HG02870 (cell line): Measurements from ENCODE around the gene CCL2.

Source experiments
- ATAC-seq: cut with Tn5 transposase; IDR thresholded peaks from one replicate; pipeline ENCODE4 v1.9.1; 2021; ENCODE audit warnings: mild to moderate bottlenecking, moderate library complexity; ENCODE audit not compliant: unreplicated experiment

Gene CCL2

GRCh38 chr17:34261568-34262337 is 6.7 kb downstream of the CCL2 start:
- no peak for ATAC-seq

GRCh38 chr17:34265711-34266110 is 10.6 kb downstream of the CCL2 start:
- no peak for ATAC-seq

GRCh38 chr17:34269969-34270368 is 14.9 kb downstream of the CCL2 start, which contains the start of gene CCL7:
TSS of gene CCL7 (plus strand) at chr17:34270221. CDS start at chr17:34270291, 70 bp downstream.
- ATAC-seq, result no peak

- ATAC-seq, result no peak
Measured at GRCh38 chr17:34275881-34276280, 20.8 kb downstream of the CCL2 start.

GRCh38 chr17:34276826-34277225 is 21.7 kb downstream of the CCL2 start:
- no peak for ATAC-seq

- no peak for ATAC-seq
Measured at GRCh38 chr17:34283571-34283970, 28.5 kb downstream of the CCL2 start.

GRCh38 chr17:34285286-34285792 is 30.3 kb downstream of the CCL2 start, which contains the start of gene CCL11:
TSS of gene CCL11 (plus strand) at chr17:34285742. CDS start at chr17:34285809, 67 bp downstream.
- no peak for ATAC-seq

GRCh38 chr17:34287875-34288274 is 32.8 kb downstream of the CCL2 start:
- ATAC-seq, result no peak

- no peak for ATAC-seq
Measured at GRCh38 chr17:34290586-34290985, 35.5 kb downstream of the CCL2 start.

- no peak for ATAC-seq
Measured at GRCh38 chr17:34291721-34292348, 36.8 kb downstream of the CCL2 start.

GRCh38 chr17:34299027-34299426 is 43.9 kb downstream of the CCL2 start:
- ATAC-seq, result no peak

GRCh38 chr17:34299956-34300577 is 45.0 kb downstream of the CCL2 start:
- no peak for ATAC-seq

- ATAC-seq, result no peak
Measured at GRCh38 chr17:34300652-34301370, 45.7 kb downstream of the CCL2 start.

- no peak for ATAC-seq
Measured at GRCh38 chr17:34301986-34302385, 46.9 kb downstream of the CCL2 start.

GRCh38 chr17:34302636-34303035 is 47.6 kb downstream of the CCL2 start:
- ATAC-seq, result no peak

GRCh38 chr17:34303606-34304005 is 48.5 kb downstream of the CCL2 start:
- no peak for ATAC-seq

GRCh38 chr17:34305061-34305460 is 50.0 kb downstream of the CCL2 start:
- ATAC-seq, result no peak

- no peak for ATAC-seq
Measured at GRCh38 chr17:34305606-34306005, 50.5 kb downstream of the CCL2 start.

- ATAC-seq, result no peak
Measured at GRCh38 chr17:34306466-34306865, 51.4 kb downstream of the CCL2 start.
